HG02943 (cell line): ENCODE measurements around the gene FAM47C.
"Not testable (repeated sequence)": the region's sequence is repeated elsewhere in the genome, so short reads cannot be mapped to it uniquely, and the experiment has no call there.

Source experiments
- ATAC-seq: cut with Tn5 transposase; IDR thresholded peaks from one replicate; pipeline ENCODE4 v1.9.1; 2021; ENCODE audit warnings: mild to moderate bottlenecking, low read depth, moderate library complexity; ENCODE audit not compliant: unreplicated experiment

FAM47C gene

DNA sequence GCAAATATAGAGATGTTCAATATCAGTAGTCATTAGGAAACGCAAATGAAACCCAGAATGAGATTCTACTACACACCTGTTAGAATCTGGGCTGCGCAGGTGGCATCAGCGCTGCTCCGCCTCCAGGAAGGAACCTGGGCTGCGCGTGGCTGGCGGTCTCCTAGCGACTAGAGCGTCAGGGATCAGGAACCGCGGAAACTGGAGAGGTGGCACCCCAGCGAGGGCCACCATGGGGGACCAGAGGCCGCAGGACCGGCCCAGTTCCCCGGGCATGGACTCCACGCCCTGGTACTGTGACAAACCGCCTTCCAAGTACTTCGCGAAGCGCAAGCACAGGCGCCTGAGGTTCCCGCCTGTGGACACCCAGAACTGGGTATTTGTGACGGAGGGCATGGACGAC lies at the start of gene FAM47C:
FAM47C (plus strand) TSS at position 185 of the 400 bp plus-strand sequence; CDS start at position 230, 45 bp downstream.
- not testable (repeated sequence) for ATAC-seq

DNA sequence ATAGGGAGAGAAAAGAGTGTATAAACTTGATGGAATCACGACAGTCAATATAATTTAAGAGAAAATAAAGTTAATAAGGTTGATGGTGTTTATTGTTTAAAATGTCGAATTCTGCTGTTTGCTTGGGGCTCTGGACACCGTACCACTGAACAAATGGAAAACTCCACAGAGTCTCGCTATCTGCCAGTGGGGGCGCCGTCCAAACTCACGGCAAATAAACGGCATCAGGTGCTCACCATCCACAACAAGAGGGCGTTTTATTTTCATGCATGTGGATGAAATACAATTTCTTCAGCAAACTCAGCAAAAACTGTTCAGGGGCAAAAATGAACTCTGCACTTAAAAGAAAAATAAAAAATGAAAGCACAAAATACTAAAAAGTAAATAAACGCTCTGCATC lies 46.6 kb upstream of the FAM47C start:
- no peak for ATAC-seq

DNA sequence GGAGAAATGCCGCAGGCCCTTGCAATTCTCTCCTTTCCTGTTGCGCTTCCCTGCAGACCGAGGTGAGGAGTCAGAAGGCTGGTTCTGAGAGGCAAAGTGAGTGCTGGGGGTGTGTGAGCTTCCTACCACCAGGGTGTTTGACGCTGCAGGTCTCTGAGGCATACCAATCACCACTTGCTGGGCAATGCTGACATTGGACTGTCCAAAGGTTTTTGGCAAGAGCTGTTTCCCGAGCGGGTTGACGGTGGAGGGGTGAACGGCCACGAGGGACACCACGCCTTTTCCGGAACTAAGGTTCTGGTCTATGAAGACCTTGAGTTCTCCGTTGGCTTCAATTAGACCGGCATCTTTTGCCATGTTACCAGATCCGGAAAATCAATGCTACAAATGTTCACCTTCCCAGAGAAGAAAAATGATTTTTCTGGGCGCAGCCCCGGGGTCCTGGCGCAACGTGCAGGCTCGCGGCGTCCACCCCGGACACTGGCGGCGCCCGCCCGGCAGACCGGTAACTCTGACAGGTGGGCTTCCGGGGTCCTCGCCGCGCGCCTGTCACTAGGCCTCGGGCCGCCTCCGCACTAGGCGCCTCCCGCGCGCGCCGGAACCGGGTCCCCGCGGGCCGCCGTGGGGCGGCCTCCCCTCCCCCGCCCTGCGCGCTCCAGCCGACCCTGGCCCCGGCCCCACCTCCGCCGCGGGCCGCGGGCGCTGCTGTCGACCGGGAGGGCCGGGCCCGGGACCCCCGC lies 44.9 kb upstream of the FAM47C start:
- no peak for ATAC-seq

DNA sequence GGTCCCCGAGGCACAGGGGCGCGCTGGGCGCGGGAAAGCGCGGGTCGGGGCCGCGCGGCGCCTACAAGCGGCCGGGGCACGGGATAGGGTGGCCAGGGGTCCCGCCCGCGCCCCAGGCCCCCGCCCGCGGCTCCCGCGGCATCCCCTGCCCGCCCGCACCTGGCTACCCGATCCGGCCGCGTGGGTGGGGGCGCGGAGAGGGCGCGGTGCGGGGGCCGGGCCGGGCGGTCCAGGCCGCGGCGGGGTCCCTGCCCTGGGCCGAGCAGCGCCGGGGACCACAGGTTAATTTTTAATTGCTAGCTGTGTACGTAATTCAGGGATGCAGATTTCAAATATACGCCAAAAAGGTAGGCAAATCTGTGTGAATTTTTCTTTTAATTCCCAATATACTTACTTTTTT lies 44.3 kb upstream of the FAM47C start:
- ATAC-seq = no peak

DNA sequence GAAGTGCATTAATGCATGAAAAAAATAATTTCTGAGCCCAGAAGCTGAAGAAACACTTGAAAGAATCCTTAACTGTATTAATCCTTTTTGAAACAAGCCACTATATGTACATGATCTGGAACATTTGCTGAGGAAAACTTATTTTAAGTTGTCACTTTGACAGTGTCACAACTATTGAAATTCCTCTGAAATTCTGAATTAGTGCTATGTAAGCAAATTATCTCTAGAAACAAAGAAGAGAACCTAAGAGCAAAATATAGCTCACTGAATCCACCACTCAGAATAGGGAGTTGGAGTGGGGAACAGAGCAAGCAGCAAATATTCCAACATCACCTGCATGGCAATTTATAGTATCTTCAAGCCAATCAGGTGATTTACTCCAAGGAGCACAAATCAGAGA lies 34.6 kb upstream of the FAM47C start:
- ATAC-seq = no peak

DNA sequence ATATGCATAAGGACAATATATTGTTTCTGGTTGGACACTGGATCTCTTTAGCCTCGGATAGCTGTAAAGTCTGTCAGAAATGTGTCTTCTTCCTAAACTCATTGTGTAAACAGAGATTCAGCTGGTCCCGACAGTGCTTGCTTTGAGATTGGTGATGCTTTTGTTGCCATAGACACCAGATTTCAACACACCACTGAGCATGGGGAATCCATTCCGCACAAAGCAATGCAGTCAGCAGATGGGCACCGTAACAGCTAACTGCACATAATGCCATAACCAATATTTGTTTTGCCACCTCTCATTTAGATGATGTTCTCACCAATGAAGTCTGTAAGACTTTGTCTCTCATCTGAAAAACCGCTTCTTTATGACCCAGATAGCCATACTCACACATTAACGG lies 33.3 kb upstream of the FAM47C start:
- ATAC-seq = no peak

DNA sequence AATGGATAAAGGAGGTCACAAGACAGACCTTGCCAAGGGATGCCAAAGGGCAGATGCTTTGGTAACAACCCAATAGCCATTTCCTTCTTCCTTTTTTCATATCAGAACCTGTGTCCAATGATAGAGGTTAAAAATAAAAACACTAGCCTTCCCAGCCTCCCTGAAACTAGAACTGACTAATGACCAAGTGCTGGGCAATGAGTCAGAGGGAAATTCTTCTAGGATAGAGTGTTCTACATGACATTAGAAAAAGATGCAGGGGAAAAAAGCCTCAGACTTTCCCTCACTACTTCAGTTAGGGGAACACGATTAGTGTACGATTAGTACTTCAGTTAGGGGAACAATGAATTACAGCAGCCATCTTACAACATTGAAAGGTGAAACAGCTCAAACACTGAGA lies 29.3 kb upstream of the FAM47C start:
- ATAC-seq = no peak

DNA sequence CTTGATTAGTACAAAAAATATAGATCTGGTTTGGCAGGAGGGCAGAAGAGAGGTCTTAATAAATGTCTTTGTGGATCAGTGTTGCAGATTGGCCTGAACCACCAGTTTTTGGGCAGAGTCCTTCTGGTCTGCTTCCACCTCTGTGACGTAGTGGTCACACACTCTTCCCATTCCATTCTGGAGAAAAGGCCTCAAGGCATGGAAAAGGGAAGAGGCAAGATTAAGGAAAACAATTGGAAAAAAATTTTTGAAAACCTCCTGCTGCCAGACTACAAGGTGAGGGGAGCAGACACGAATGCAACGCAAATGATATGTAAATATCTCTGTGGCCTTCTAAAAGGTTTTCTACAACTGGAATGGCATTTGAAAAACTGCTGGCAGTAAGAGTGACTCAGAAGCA lies 24.3 kb upstream of the FAM47C start:
- ATAC-seq = no peak

DNA sequence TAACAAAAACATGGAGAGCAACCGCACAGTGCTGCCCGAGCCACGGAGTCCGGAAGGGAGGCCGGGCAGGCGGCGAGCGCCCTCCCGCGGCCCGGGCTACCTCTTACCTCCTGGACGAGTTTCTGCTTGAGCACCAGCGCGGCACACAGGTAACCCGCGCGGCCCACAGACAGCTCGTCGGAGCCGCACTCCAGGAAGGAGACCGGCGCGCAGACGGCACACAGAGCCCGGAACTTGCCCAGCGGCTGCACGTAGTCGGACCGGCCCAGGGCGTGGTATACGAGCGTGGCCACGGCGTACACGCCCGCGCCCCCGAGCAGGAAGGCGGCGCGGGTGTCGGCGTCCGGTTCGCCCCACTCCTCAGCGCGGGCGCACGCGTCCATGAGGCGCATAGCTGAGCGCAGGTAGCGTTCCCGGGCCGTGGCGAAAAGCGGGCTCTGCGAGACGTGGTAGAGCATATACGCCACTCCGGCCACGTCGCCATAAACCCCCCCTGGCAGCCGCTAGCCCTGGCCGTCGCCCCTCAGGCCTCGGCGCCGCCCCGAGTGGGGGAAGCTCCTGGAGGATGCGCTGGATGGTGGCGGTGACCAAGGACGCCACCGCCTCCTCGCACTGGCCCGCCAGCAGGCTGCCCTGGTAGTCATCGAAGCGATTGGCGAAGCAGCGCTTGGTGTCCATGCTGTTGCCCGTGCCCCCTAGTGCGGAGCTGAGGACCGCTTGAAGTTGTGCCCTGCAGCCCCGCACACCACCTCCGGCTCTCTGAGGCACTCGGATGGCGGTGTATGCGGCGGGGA lies 22.6 kb upstream of the FAM47C start:
- not testable (repeated sequence) for ATAC-seq

DNA sequence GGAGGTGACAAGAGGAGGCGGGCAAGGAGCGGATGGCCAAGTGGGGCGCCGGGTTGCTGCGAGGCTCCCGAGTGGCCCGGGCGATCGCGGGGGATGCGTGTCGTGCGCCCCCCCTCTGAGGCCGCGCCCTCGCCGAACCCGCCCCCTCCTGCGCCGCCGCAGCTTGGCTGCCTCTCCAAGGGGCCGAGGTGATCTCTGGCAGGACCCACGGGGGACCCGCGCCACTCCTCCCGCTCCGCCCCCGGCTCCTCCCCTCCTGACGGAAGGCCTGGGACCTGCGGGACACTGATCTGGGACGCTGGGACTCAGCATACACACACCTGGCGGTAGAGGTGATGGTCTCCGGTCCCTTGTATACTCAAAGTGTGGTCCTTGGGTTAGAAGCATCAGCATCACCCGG lies 21.9 kb upstream of the FAM47C start:
- no peak for ATAC-seq

DNA sequence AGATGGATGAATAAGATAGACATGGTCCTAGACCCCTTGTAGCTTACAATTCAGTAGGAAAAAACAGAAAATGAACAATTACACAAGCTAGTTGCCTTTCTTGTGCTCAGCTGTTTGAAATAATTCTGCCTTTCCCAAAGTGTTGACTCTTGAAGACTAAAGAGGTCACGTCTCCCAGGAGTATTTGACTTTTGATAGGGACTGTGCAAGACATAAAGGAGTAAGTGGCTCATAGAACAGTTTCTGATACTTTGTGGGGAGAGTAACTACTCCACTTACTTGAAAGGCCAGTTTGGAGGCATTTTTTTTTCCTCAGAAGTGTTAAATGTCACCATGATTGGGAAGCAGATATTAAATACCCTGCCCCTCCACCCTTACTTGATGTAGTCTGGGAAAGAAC lies 21.0 kb upstream of the FAM47C start:
- not testable (repeated sequence) for ATAC-seq

DNA sequence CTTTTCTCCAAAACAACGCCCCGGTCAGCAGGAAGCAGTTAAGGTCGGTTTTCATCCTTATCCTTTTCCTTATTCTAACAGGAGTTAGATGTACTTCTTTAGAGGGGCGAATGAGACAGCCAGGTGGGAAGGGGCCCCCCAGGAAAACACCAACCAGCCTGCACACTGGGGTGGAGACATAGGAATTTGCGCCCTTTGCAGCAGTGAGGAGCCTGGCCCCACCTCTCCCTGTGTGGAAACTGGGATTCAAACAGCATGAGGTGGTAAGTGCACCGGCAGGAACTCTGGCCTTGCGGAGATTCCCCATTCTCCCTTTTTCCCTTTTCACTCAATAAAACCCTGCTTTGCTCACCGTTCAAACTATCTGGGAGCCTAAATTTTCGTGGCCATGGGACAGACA lies 8.0 kb upstream of the FAM47C start:
- no peak for ATAC-seq

DNA sequence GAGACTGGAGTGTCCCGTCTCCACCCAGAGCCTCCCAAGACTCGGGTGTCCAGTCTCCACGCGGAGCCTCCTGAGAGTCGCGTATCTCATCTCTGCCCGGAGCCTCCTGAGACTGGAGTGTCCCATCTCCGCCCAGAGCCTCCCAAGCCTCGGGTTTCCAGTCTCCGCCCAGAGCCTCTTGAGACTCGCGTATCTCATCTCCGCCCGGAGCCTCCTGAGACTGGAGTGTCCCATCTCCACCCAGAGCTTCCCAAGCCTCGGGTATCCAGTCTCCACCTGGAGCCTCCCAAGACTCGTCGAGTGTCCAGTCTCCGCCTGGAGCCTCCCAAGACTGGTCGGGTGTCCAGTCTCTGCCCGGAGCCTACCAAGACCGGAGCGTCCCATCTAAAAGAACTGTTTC lies 2.3 kb downstream of the FAM47C start:
- ATAC-seq = no peak

DNA sequence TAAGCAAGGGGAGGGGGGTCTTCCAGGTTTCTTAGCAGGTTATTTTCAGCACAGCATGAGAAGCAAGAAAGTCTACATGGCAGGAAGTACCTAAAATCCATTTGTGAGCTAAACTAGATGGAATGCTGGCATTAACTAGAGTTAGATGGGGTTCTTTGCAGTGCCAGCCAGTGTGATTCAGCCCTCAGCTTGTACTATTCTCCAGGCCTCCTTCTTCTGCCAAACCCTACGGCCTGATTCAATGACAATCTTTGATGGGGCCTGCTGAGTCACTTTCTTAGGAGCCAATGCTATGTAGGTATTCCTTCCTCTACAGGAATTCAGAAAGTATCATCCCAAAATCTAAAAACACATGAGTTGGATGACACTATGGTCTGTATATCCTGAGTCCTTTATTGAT lies 26.1 kb downstream of the FAM47C start:
- not testable (repeated sequence) for ATAC-seq

DNA sequence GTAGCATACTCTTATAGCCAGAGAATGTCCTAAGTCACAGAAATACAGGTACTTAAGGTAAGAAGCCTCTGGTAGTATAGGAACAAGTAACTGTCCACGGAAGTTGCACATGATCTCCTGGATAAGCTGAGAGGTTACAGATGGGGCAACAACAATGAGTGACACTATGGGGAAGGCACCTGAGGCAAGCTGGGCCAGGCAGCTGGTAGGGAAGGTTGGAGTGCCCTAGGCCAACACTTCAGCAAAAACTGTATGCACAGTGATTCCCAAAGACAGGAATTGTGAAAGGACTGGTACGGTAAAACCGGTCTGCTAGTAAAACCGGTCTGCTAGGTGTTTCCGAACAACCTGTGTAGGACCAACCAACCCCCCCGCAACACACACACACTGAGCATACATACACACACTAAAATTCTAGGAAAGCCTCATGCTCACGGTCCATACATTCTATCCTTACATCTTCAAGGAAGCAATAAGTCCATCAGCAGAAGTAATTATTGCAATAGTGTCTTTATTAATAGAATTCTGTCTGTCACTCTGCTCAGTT lies 28.6 kb downstream of the FAM47C start:
- not testable (repeated sequence) for ATAC-seq

DNA sequence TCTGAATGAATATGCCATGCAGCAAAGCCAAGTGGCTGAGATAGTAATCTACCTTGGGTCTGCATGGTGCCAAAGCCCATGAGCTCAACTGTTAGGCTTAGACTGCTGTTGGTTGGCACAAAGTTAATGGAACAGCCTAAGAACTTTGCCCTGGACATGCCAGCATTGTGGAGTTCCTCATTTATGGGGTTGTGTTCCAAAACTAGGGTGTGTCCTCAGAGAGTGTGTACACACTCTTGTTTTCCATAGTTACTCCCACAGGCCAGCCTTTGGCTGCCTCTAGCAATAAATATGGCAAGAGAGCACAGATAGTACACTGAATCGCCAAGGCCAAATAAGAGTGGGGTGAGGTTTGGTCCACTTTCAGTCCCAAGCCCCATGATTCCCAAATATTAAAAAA lies 30.6 kb downstream of the FAM47C start:
- ATAC-seq = not testable (repeated sequence)

DNA sequence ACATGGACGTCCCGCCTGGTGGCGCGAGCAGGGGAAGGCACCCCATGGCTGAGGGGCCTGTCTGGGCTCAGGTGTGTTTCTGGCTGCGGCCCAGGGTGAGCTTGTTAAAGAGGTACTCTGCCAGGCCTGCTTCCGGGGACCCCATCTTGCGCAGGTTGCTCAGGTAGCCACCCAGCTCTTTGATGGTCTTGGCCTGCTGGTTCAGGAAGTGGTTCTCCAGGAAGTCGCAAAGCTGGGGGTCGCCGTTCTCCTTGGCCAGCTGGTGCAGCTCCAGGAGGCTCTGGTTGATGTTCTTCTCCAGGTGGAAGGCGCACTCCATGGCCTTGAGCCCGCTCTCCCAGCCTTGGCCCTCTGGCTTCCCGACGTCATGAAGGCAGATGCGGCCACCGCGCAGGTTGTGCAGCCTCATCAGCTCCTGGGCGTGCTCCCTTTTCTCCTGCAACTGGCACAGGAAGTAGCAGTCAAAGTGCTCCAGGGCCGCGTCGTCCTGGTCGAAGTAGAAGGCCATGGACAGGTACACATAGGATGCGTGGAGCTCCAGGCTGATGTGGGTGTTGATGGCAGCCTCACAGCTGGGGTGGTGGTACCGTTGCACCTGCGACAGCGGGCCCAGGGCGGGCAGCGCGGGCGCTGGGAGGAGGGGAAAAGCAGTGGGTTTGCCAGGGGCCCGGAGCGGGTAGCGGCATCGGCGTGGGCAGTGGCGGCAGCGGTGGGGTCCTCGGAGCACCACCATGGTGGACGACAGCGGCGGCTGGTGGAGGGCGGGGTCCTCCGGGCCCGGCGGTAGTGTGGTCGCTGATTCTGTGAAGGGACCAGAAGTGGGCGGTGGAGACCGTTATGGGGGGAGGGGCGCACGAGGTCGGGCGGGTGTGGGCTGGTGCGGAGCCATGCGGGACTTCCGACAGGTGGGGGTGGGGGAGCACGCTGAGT lies 35.1 kb downstream of the FAM47C start:
- ATAC-seq = not testable (repeated sequence)

DNA sequence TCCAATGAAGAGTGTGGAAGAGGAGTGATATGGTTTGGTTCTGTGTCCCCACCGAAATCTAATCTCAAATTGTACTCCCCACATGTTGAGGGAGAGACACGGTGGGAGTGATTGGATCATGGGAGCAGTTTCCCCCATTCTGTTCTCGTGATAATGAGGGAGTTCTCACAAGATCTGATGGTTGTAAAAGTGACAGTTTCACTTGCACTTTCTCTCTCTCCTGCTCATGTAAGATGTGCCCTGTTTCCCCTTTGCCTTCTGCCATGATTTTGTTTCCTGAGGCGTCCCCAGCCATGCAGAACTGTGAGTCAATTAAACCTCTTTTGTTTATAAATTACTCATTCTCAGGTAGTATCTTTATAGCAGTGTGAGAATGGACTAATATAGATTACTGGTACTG lies 39.6 kb downstream of the FAM47C start:
- no peak for ATAC-seq

DNA sequence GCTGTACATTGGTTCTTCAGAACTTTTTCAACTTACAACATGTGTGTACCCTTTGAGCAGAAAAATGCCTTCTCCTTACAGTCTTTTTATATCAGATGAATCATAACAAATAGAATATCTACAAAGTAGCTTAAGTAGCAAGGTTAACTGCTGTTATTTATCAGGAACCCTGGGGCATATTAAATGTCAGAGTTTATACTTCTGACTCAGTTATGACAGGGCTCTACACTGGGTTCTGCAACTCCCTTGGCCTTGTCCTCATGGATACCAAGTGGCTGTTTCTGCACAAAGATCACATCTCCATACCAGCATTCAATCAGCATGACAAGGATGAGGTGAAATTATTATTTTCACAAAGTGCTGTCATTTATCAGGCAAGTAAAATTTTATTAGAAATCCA lies 49.4 kb downstream of the FAM47C start:
- ATAC-seq = not testable (repeated sequence)

DNA sequence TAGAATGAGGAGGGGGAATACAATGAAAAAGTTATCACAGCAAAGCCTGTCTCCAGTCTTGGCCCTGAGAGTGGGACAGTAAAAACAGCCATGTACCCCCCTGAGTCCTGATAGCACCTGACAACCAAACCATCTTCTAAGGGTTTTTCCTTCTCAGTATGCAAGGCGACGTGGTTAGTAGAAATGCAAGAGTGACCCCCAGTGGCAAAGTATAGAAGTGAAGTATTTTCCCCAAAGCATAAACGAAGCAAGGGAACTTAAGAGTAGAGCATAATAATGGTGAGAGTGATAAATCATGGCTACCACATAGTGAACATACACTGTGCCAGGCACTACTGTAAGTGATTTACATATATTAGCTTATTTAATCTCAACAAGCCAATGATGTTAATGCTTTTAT lies 52.8 kb downstream of the FAM47C start:
- ATAC-seq = no peak
